HG03460 (cell line): ENCODE measurements around the gene ST3GAL4.

Experiments used
- ATAC-seq: cut with Tn5 transposase; IDR thresholded peaks from one replicate; pipeline ENCODE4 v1.9.1; 2021; ENCODE audit not compliant: unreplicated experiment

ST3GAL4 gene

GRCh38 chr11:126419801-126420697, 64.6 kb downstream of the ST3GAL4 start:
- ATAC-seq, result peak; percentile 71

GRCh38 chr11:126420698-126421256, 65.3 kb downstream of the ST3GAL4 start:
- no peak for ATAC-seq

DNA sequence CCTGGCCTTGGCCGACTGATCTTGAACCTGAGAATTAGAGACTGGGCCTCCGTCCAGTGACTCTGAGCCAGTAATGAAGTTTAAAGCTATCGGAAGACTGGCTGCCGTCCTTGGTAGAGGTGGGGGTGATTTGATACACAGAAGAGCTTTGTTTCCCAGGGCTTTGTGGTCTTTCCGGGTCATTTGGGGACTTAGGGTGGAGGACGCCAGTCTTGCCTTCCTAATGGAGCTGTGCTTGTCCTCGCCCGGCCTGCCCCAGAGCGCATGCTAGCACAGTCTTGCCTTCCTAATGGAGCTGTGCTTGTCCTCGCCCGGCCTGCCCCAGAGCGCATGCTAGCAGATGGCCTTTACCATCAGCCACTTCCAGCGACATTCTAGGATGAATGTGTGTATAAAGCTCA, 65.8 kb downstream of the ST3GAL4 start:
- no peak for ATAC-seq

GRCh38 chr11:126422446-126422845, 67.0 kb downstream of the ST3GAL4 start:
- ATAC-seq, result no peak

DNA sequence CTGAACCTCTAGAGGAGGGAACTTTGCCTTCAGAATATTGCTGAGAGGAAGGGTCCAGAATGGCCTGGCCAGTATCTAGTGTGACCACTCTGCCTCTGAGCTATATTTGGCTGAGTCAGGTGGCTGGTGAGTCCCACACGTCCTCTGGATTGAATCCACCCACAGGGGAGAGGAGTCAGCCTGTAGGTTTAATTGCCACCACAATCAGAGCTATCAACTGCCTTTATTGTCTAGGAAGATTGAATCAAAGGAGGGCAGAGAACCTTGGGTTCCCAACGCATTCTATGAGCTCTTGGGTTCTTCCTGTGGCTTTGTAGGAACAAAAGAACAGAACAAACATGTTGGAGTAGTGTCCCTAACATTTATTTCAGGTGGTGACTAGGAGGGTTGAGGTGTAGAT, 67.7 kb downstream of the ST3GAL4 start:
- no peak for ATAC-seq

DNA sequence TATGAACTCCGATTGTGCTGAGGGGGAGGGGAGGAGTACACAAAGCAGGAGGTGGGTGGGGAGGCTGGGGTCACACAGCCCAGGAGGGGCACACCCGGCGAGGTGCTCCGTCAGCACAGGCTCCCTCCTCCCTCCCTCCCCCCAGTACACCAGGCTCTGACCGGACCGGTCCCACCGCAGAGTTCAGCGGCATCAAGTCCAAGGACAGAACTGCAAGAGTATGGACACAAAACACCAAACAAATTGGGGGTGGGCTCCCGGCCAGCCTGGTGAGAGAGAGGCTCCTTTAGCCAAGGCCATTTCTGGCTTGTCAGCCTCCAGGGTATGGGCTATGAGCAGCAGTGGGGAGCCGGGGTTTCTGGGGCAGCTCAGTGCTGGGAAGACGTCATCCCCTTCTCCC, 68.3 kb downstream of the ST3GAL4 start:
- no peak for ATAC-seq

GRCh38 chr11:126424471-126425039, 69.1 kb downstream of the ST3GAL4 start:
- ATAC-seq, result no peak

DNA sequence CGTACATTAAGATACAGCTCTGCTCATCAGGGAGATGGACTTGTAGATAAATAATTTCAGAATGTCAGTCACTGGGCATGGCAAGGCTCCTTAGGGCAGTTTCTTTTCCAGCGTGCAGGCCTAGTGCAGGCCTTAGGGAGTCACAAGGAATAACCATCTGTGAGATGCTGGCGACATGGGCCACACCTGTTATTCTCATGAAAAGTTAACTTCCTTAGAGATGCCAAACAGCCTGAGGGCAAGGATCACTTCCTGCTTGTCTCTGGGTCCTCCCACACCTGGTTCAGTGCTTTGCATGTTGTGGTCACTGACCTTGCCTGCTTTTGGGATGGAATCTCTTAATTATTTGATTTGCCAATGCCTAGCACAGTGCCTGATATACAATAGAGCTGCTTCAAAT, 70.6 kb downstream of the ST3GAL4 start:
- ATAC-seq, result no peak

GRCh38 chr11:126426820-126427749, 71.6 kb downstream of the ST3GAL4 start:
- ATAC-seq, result peak; percentile 77

GRCh38 chr11:126430581-126431335, 75.3 kb downstream of the ST3GAL4 start:
- ATAC-seq, result no peak

DNA sequence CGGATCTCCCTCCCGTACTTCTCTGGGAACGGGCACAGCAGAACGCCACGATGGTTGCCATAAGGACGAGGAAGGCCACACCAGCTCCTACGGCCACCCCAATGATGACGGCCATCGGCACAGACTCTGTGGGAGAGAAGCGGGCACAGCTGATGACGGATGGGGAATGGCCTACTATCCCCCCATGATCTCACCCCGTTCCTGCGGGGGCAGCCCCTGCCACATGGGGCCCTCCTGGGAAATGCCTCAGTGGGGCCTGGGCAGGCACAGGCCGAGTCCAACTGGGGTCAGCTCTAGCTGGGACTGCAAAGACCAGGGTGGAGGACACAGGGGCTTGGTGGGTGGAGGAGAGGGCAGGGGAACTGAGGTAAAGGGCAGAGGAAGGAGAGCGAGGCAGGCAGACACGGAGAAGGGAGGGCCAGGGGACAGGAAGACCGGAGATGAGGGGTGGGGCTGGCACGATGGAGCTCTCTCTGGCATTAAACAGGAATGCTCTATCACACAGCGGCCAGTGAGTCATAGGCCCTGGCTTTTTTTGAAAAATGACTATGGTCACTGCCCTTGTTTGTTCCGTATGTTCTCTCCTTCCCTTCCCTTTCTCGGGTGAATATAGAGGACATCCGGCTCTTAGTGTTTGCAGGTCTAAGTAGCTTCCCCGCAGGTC, 76.0 kb downstream of the ST3GAL4 start:
- no peak for ATAC-seq

- ATAC-seq, result no peak
Measured at GRCh38 chr11:126432065-126432461, 76.6 kb downstream of the ST3GAL4 start.

DNA sequence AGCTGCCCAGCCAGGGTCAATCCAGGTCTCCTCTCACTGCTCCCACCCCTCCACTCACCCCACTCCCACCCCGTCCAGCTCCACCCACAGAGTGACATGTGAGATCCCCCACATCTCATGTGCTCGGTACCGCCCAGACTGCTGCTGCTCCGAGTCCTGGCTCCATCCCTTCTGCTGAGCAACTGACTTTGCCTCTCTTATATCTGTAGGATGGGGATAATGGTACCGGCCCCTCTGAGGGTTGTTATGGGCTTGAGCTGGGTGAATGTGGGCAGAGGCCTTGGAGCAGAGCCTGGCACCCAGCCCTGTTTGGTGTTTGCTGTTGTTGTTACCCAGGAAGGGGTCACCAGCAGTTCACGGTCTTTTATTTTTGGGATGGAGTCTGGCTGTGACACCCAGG, 77.0 kb downstream of the ST3GAL4 start:
- no peak for ATAC-seq

DNA sequence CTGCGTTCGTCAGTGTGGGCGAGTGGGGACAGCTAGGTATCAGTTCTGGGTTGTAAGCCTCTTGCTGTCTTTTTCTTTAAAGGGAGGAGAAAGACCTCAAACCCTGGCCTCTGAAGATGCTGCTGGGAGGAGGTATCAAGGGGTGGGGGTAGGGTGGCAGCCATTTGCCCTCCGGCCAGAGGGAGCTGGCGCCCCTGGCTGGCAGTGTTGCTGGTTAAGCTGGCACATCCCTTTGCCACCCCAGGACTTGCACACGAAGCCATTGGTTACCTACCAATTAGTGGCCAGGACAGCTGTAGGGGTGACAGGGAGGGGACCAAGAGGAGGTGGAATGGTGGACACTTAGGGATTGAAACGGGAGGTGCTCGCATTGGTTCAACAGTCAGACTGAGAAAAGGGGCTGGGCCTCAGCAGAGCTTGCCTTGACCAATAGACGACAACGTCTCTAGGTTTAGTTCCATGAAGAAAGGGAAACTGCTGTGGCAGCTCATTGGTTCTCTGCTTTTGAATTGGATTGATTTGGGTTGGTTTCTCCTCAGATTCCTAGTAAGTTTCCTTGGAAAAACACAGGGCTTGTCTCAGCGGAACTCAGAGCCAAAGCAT, 77.9 kb downstream of the ST3GAL4 start:
- ATAC-seq, result no peak

DNA sequence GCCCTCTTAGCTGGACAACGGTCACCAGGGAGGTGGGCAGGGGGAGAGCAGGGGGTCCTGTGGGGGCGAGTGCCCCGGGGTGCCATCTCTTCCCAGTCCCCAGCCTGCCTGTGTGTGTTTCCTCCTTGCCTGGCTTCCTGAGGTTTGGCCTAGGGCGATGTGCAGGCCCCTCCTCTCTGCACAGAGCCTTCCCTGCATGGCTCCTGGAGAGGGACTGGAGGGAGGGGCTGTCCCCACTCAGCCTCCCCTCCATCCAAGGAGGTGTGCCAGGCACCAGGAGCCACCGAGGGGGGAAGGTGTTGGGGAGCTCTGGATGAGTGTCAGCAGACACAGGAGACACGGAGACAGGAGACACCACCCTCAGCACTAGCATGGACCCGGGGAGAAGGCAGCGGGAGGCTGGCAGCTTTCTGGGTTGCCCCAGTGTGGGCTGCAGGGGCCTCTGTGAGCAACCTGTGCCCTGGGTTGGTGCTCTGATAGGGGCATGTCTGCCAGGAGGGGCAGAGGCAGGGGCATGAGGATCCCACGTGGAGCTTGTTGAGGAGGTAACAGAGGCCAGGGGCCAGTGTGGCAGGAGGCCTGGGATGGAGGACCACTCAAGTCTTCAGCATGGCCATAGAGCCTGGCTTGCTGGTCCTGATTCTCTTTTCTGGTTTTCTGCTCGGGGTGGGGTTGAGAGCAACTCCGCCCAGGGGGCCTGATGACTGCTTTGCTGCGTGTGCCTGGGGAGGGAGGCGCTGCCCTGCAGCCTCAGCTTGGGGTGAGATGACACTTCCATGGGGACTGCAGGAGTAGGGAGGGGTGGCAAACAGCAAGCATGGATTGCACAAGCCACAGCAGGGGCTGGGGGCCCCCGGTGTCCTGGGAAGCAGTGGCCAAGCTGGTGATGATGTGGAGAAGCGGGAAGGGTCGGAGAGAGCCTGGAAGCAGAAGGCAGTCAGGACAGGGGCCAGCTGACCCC, 78.8 kb downstream of the ST3GAL4 start:
- ATAC-seq, result no peak

GRCh38 chr11:126434950-126435335, 79.5 kb downstream of the ST3GAL4 start:
- ATAC-seq, result no peak

- ATAC-seq, result no peak
Measured at GRCh38 chr11:126436209-126436755, 80.8 kb downstream of the ST3GAL4 start.

- ATAC-seq, result no peak
Measured at GRCh38 chr11:126437731-126438130, 82.2 kb downstream of the ST3GAL4 start.
